DOHH2 (cell line): Measurements from ENCODE around the gene RTL5.

Experiments used
- H3F3A ChIP-seq: fragments of 200-600 bp; sonication (generic), shearing (Covaris generic); 2 replicates; pipeline ENCODE4 v1.6.0; 2016; ENCODE audit warnings: antibody characterized with exemption, mild to moderate bottlenecking; ENCODE audit not compliant: control insufficient read depth, insufficient read depth
- H3K27ac ChIP-seq: fragments of 200-600 bp; sonication (generic); 2 replicates; pipeline ENCODE4 v1.5.1; 2014; ENCODE audit warnings: low read depth, mild to moderate bottlenecking, low read length, moderate library complexity
- H3K27me3 ChIP-seq: fragments of 200-600 bp; sonication (generic); 2 replicates; pipeline ENCODE4 v1.6.1; 2014; ENCODE audit warnings: mild to moderate bottlenecking, low read length, mixed read lengths; ENCODE audit not compliant: control insufficient read depth
- H3K36me3 ChIP-seq: fragments of 200-600 bp; sonication (generic); 2 replicates; pipeline ENCODE4 v1.6.1; 2014; ENCODE audit warnings: mild to moderate bottlenecking, low read length, moderate library complexity, mixed read lengths; ENCODE audit not compliant: control insufficient read depth
- H3K4me1 ChIP-seq: fragments of 200-600 bp; sonication (generic); 2 replicates; pipeline ENCODE4 v1.6.1; 2014; ENCODE audit warnings: mild to moderate bottlenecking, low read length, mixed read lengths; ENCODE audit not compliant: control insufficient read depth
- H3K4me2 ChIP-seq: fragments of 200-600 bp; sonication (generic); 2 replicates; pipeline ENCODE4 v1.6.0; 2014; ENCODE audit warnings: mild to moderate bottlenecking, low read length, moderate library complexity
- H3K4me3 ChIP-seq: fragments of 200-600 bp; sonication (generic); 2 replicates; pipeline ENCODE4 v1.5.1; 2014; ENCODE audit warnings: mild to moderate bottlenecking, low read length, mixed read lengths
- H3K79me2 ChIP-seq: fragments of 200-600 bp; sonication (generic); 2 replicates; pipeline ENCODE4 v1.6.1; 2014; ENCODE audit warnings: mild to moderate bottlenecking, low read length, mixed read lengths; ENCODE audit not compliant: control insufficient read depth
- H3K9me2 ChIP-seq: fragments of 200-600 bp; sonication (generic); replicated peaks from 2 replicates; pipeline ENCODE4 v1.6.1; 2014; ENCODE audit warnings: mild to moderate bottlenecking, low read length, mixed read lengths; ENCODE audit not compliant: control insufficient read depth
- H3K9me3 ChIP-seq: fragments of 200-600 bp; sonication (generic); 2 replicates; pipeline ENCODE4 v1.6.1; 2014; ENCODE audit warnings: antibody characterized with exemption, low read length, mixed read lengths; ENCODE audit not compliant: control insufficient read depth, insufficient read depth
- H4K20me1 ChIP-seq: fragments of 200-600 bp; sonication (generic); 2 replicates; pipeline ENCODE4 v1.6.0; 2014; ENCODE audit warnings: low read depth, mild to moderate bottlenecking, antibody characterized with exemption, low read length, moderate library complexity; ENCODE audit not compliant: control insufficient read depth, insufficient read depth
- CTCF ChIP-seq: fragments of 200-600 bp; sonication (generic); IDR thresholded peaks from one replicate; pipeline ENCODE4 v1.5.1; 2014; ENCODE audit warnings: antibody characterized with exemption, mild to moderate bottlenecking, low read depth, low read length; ENCODE audit not compliant: poor library complexity, severe bottlenecking
- EZH2phosphoT487 ChIP-seq: fragments of 200-600 bp; sonication (generic); IDR thresholded peaks from 2 replicates; pipeline ENCODE4 v1.6.1; 2017; ENCODE audit warnings: borderline replicate concordance, mild to moderate bottlenecking, antibody characterized with exemption, low read length, moderate library complexity, mixed read lengths

Gene RTL5

GRCh38 chrX:72129661-72130060, 2.1 kb downstream of the RTL5 start:
- Histone ChIP-seq H3K27me3 (peaks cover 8% of the 10 kb centered on the region; the same call in 1 of the 2 replicates), H3K79me2 (no peaks in the 10 kb centered on the region), H3K9me3 (no peaks in the 10 kb centered on the region), H3K27ac (no peak overlapping the region), H3K4me3 (no peak overlapping the region), H3K36me3 (no peaks in the 10 kb centered on the region), H3K4me1 (no peaks in the 10 kb centered on the region), H4K20me1 (no peaks in the 10 kb centered on the region), H3F3A (no peaks in the 10 kb centered on the region), H3K4me2 (no peak overlapping the region), H3K9me2 (no peaks in the 10 kb centered on the region)
- TF ChIP-seq CTCF = no peak
- no peak for TF ChIP-seq EZH2phosphoT487

GRCh38 chrX:72128881-72129280, 2.8 kb downstream of the RTL5 start:
- Histone ChIP-seq H3F3A (no peaks in the 10 kb centered on the region), H3K4me1 (no peaks in the 10 kb centered on the region), H3K27ac (no peak overlapping the region), H3K36me3 (no peaks in the 10 kb centered on the region), H3K9me2 (no peaks in the 10 kb centered on the region), H3K9me3 (no peaks in the 10 kb centered on the region), H3K79me2 (no peaks in the 10 kb centered on the region), H3K27me3 (peaks cover 8% of the 10 kb centered on the region; the same call in 1 of the 2 replicates), H3K4me3 (no peak overlapping the region), H4K20me1 (no peaks in the 10 kb centered on the region), H3K4me2 (no peak overlapping the region)
- TF ChIP-seq EZH2phosphoT487 (no peak), CTCF (no peak)

GRCh38 chrX:72128183-72128834, 3.4 kb downstream of the RTL5 start:
- Histone ChIP-seq H4K20me1 (no peaks in the 10 kb centered on the region), H3K36me3 (no peaks in the 10 kb centered on the region), H3F3A (no peaks in the 10 kb centered on the region), H3K4me2 (no peak overlapping the region), H3K9me2 (no peaks in the 10 kb centered on the region), H3K4me3 (no peak overlapping the region), H3K27ac (no peak overlapping the region), H3K9me3 (no peaks in the 10 kb centered on the region), H3K79me2 (no peaks in the 10 kb centered on the region), H3K4me1 (no peaks in the 10 kb centered on the region), H3K27me3 (peaks cover 8% of the 10 kb centered on the region; the same call in 1 of the 2 replicates)
- TF ChIP-seq CTCF (no peak), EZH2phosphoT487 (no peak)
